Caco-2 (cell line): ENCODE results near the gene EHHADH. TPM values are rescaled to one million over a fixed set of nuclear protein-coding genes. Genes with fewer than 3 reads are reported as not detected.

ENCODE experiments used
- BruUV-seq: library from RNA; stranded (reverse); fragments of 400-500 nt; replicated peaks from 2 replicates; lab custom pipeline; 2021; lab: Mats Ljungman, UMichigan
- CTCF ChIA-PET: fragments of 300-600 bp; sonication (Branson Sonifier 250); formaldehyde crosslinking; loops from one replicate; lab custom pipeline; 2022; ENCODE audit warnings: antibody characterized with exemption; lab: Charles Lee
- POLR2A ChIA-PET: fragments of 300-600 bp; sonication (Branson Sonifier 250); formaldehyde crosslinking; loops from one replicate; lab custom pipeline; 2022; ENCODE audit warnings: antibody characterized with exemption; lab: Charles Lee
- DNase-seq, 2 experiments: peaks; one replicate each; pipeline versions ENCODE4 v3.0.0 to v3.0.0-alpha.2; 2020 to 2022
- H3K27me3 ChIP-seq: replicated peaks from 2 replicates; pipeline ENCODE4 v1.6.0; 2011; ENCODE audit warnings: low read length; ENCODE audit not compliant: control insufficient read depth, insufficient read depth
- H3K36me3 ChIP-seq: 2 replicates; pipeline ENCODE4 v1.5.1; 2011; ENCODE audit warnings: low read length; ENCODE audit not compliant: control insufficient read depth, insufficient read depth
- H3K4me1 ChIP-seq: fragments of 250-450 bp; sonication (Bioruptor Pico); 2 replicates; pipeline ENCODE4 v1.5.1; 2020; ENCODE audit warnings: mild to moderate bottlenecking
- H3K4me3 ChIP-seq: 2 replicates; pipeline ENCODE4 v1.5.1; 2011; ENCODE audit warnings: low read depth, mild to moderate bottlenecking, control low read depth, low read length
- H3K9me3 ChIP-seq: fragments of 250-450 bp; sonication (Bioruptor Pico); 2 replicates; pipeline ENCODE4 v1.5.1; 2020; ENCODE audit warnings: mild to moderate bottlenecking, moderate library complexity
- H3K27ac Mint-ChIP-seq: one replicate; pipeline ENCODE4 v1.8.0; 2022; ENCODE audit warnings: mixed read lengths; ENCODE audit not compliant: unreplicated experiment
- H3K27me3 Mint-ChIP-seq: one replicate; pipeline ENCODE4 v1.8.0; 2022; ENCODE audit warnings: mixed read lengths; ENCODE audit not compliant: insufficient read depth, unreplicated experiment
- H3K36me3 Mint-ChIP-seq: one replicate; pipeline ENCODE4 v1.8.0; 2022; ENCODE audit warnings: mild to moderate bottlenecking, mixed read lengths; ENCODE audit not compliant: insufficient read depth, unreplicated experiment
- H3K4me1 Mint-ChIP-seq: one replicate; pipeline ENCODE4 v1.8.0; 2022; ENCODE audit warnings: low read depth, mixed read lengths; ENCODE audit not compliant: unreplicated experiment
- H3K4me3 Mint-ChIP-seq: one replicate; pipeline ENCODE4 v1.8.0; 2022; ENCODE audit warnings: mild to moderate bottlenecking, moderate library complexity, mixed read lengths; ENCODE audit not compliant: unreplicated experiment
- H3K9me3 Mint-ChIP-seq: one replicate; pipeline ENCODE4 v1.8.0; 2022; ENCODE audit warnings: mixed read lengths; ENCODE audit not compliant: unreplicated experiment
- intact Hi-C: fragments of 100-400 bp; cut with micrococcal nuclease; formaldehyde crosslinking; loops from one replicate; pipeline ENCODE4 v1.10.0; 2022; ENCODE audit not compliant: unreplicated experiment
- total RNA-seq: library from RNA; stranded (reverse); gene quantifications from 2 replicates; pipeline ENCODE4 v1.2.3, GENCODE V29; 2022
- TF ChIP-seq, protein P1 (sequence below), 2 experiments: fragments of 200-600 bp in 1 of 2; IDR thresholded peaks; 1 replicate in 1 of 2; 2 replicates in 1 of 2; pipeline versions ENCODE4 v1.5.1 to v1.8.0; 2011 to 2022; ENCODE audit warnings: antibody characterized with exemption in 1 of 2, control low read depth in 1 of 2, inconsistent platforms in 1 of 2, low read depth in 1 of 2, low read length in 1 of 2, mild to moderate bottlenecking in 1 of 2, moderate library complexity in 1 of 2; ENCODE audit not compliant: insufficient read depth in 1 of 2, severe bottlenecking in 1 of 2, unreplicated experiment in 1 of 2

The EHHADH gene
- total RNA-seq, 1 experiment from 2014 or later = 24.9 TPM

DNA sequence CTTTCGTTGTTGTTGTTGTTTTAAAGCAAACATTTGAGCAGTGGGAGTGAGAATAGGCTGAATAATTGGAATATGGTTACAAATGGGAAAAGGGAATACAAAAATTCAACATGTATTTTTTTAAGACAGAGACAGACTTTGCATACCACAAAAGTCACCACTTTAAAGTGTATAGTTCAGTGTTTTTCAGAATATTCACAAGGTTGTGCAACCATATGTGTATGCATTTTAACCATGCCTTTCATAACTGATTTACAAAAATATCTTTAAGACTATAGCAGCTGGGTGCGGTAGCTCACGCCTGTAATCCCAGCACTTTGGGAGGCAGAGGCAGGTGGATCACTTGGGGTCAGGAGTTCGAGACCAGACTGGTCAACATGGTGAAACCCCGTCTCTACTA, 41.3 kb downstream of the EHHADH start:
- peaks cover 6% of the 10 kb centered on the region for H3K36me3 Mint-ChIP-seq
- H3K36me3 ChIP-seq = no peaks in the 10 kb centered on the region; the same call in 1 of the 2 replicates
- no peak overlapping the region for H3K4me3 Mint-ChIP-seq
- H3K9me3 Mint-ChIP-seq = no peaks in the 10 kb centered on the region
- CTCF ChIA-PET = no interaction called here
- H3K27ac Mint-ChIP-seq = no peak overlapping the region
- DNase-seq = no peak
- POLR2A ChIA-PET = no interaction called here
- no TSS peak for BruUV-seq
- no peaks in the 10 kb centered on the region for H3K27me3 Mint-ChIP-seq
- H3K4me1 ChIP-seq = no peaks in the 10 kb centered on the region
- H3K4me3 ChIP-seq = no peak overlapping the region
- H3K4me1 Mint-ChIP-seq = no peaks in the 10 kb centered on the region
- TF ChIP-seq, protein P1, sequence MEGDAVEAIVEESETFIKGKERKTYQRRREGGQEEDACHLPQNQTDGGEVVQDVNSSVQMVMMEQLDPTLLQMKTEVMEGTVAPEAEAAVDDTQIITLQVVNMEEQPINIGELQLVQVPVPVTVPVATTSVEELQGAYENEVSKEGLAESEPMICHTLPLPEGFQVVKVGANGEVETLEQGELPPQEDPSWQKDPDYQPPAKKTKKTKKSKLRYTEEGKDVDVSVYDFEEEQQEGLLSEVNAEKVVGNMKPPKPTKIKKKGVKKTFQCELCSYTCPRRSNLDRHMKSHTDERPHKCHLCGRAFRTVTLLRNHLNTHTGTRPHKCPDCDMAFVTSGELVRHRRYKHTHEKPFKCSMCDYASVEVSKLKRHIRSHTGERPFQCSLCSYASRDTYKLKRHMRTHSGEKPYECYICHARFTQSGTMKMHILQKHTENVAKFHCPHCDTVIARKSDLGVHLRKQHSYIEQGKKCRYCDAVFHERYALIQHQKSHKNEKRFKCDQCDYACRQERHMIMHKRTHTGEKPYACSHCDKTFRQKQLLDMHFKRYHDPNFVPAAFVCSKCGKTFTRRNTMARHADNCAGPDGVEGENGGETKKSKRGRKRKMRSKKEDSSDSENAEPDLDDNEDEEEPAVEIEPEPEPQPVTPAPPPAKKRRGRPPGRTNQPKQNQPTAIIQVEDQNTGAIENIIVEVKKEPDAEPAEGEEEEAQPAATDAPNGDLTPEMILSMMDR (IDR thresholded peaks at IDR 0.05; ENCODE audit: insufficient read depth in 1 of 2, low read depth in 1 of 2, low read length in 1 of 2, severe bottlenecking in 1 of 2, unreplicated experiment in 1 of 2) = no peak
- no peaks in the 10 kb centered on the region for H3K9me3 ChIP-seq
- H3K27me3 ChIP-seq = no peaks in the 10 kb centered on the region
- intact Hi-C loops = no loop called here

DNA sequence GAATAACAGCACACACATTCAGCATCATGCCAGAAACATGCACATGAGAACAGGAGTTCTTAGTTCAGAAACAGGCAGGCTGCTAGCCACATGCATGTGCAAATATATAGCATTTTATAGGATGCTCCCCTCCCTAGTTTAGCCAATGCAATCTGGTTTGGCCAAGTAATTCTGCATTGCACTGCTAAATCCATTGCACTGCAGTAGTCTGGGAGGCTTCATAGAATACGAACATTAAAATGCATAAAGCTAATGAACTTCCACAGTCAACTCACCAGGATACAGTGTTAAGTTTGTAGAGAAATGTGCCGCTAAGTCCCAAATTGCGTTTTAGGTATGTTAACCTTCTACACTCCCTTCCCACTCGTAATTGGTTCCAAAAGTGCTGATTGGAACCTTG, 41.8 kb downstream of the EHHADH start:
- no peaks in the 10 kb centered on the region for H3K4me1 Mint-ChIP-seq
- Histone ChIP-seq H3K27me3 (no peaks in the 10 kb centered on the region), H3K4me1 (no peaks in the 10 kb centered on the region), H3K9me3 (no peaks in the 10 kb centered on the region), H3K36me3 (no peaks in the 10 kb centered on the region; the same call in none of the 2 replicates), H3K4me3 (no peak overlapping the region)
- TF ChIP-seq, protein P1 (IDR thresholded peaks at IDR 0.05; ENCODE audit: insufficient read depth in 1 of 2, low read depth in 1 of 2, low read length in 1 of 2, severe bottlenecking in 1 of 2, unreplicated experiment in 1 of 2) = no peak
- no peaks in the 10 kb centered on the region for H3K27me3 Mint-ChIP-seq
- no peaks in the 10 kb centered on the region for H3K9me3 Mint-ChIP-seq
- no peak for DNase-seq
- CTCF ChIA-PET = no interaction called here
- H3K36me3 Mint-ChIP-seq = peaks cover 6% of the 10 kb centered on the region
- no peak overlapping the region for H3K4me3 Mint-ChIP-seq
- BruUV-seq = no TSS peak
- no peak overlapping the region for H3K27ac Mint-ChIP-seq
- intact Hi-C loops = no loop called here
- POLR2A ChIA-PET = no interaction called here

DNA sequence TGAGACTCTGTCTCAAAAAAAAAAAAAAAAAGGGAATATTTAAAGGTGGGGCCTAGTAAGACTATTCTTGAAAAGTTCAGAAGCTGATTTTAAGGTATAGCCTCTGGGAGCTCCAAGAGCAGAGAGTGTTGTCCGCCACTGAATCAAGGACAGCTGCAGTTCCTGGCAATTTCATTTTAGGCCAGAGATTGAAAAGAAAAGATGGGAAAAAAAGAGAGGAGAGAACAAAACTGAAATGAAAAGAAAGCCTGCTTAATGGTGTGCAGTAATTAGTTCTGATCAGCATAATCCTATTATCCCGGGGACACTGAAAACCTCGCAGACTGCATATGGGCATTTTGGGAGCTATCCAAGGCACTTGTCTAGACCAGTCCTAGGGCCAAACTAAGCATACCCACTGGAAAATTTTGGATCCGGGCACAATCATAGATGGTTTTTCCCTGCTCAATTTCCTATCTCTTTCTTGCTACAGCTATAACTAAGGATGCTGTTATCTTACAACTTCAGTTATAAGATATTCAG, 43.2 kb downstream of the EHHADH start:
- Mint-ChIP-seq H3K36me3 (peaks cover 6% of the 10 kb centered on the region), H3K27me3 (no peaks in the 10 kb centered on the region), H3K9me3 (no peaks in the 10 kb centered on the region), H3K4me3 (no peak overlapping the region), H3K27ac (no peak overlapping the region), H3K4me1 (no peaks in the 10 kb centered on the region)
- POLR2A ChIA-PET = no interaction called here
- TF ChIP-seq, protein P1 (IDR thresholded peaks at IDR 0.05; ENCODE audit: insufficient read depth in 1 of 2, low read depth in 1 of 2, low read length in 1 of 2, severe bottlenecking in 1 of 2, unreplicated experiment in 1 of 2) = no peak
- Histone ChIP-seq H3K4me1 (no peaks in the 10 kb centered on the region), H3K36me3 (no peaks in the 10 kb centered on the region; the same call in none of the 2 replicates), H3K4me3 (no peak overlapping the region), H3K9me3 (no peaks in the 10 kb centered on the region), H3K27me3 (no peaks in the 10 kb centered on the region)
- BruUV-seq = no TSS peak
- CTCF ChIA-PET = no interaction called here
- intact Hi-C loops = no loop called here
- DNase-seq = no peak
